HCT116 (cell line): ENCODE results near the gene SNAP47.

Source experiments
- CEBPB ChIP-seq: IDR thresholded peaks from 2 replicates; pipeline ENCODE4 v1.6.1; 2012; ENCODE audit warnings: low read depth
- CTCF ChIP-seq, 3 experiments: fragments of 200-600 bp in 1 of 3; sonication (generic) in 1 of 3; IDR thresholded peaks in 2 of 3; conservative IDR thresholded peaks in 1 of 3; 2 replicates each; pipeline ENCODE4 v1.5.1; 2012 to 2017; ENCODE audit warnings: low read depth in 2 of 3, low read length in 2 of 3, antibody characterized with exemption in 1 of 3, borderline replicate concordance in 1 of 3, control low read depth in 1 of 3, mild to moderate bottlenecking in 1 of 3, mixed read lengths in 1 of 3, mixed run types in 1 of 3, moderate library complexity in 1 of 3; ENCODE audit not compliant: insufficient read depth in 1 of 3
- ELF1 ChIP-seq: IDR thresholded peaks from 2 replicates; pipeline ENCODE4 v1.6.1; 2012; ENCODE audit warnings: low read depth, borderline replicate concordance
- EZH2 ChIP-seq: fragments of 200-600 bp; sonication (generic); IDR thresholded peaks from 2 replicates; pipeline ENCODE4 v1.6.1; 2017; ENCODE audit warnings: antibody characterized with exemption, mixed run types
- EZH2phosphoT487 ChIP-seq: fragments of 200-600 bp; IDR thresholded peaks from 2 replicates; pipeline ENCODE4 v1.6.1; 2018; ENCODE audit warnings: antibody characterized with exemption, borderline replicate concordance
- POLR2A ChIP-seq: IDR thresholded peaks from 2 replicates; pipeline ENCODE4 v1.7.0; 2011; ENCODE audit warnings: borderline replicate concordance; ENCODE audit not compliant: insufficient read depth, insufficient read length; ENCODE audit errors: extremely low read depth
- RAD21 ChIP-seq: IDR thresholded peaks from 2 replicates; pipeline ENCODE4 v1.6.1; 2012; ENCODE audit warnings: low read depth, mild to moderate bottlenecking
- SP1 ChIP-seq: IDR thresholded peaks from 2 replicates; pipeline ENCODE4 v1.6.1; 2012; ENCODE audit warnings: low read depth
- ZNF274 ChIP-seq: fragments of 200-500 bp; sonication (Bioruptor generic); IDR thresholded peaks from 2 replicates; pipeline ENCODE4 v1.6.1; 2014; ENCODE audit warnings: mild to moderate bottlenecking, low read depth, low read length, inconsistent platforms
- TF ChIP-seq, protein P1 (sequence below): IDR thresholded peaks from 2 replicates; pipeline ENCODE4 v1.6.1; 2012; ENCODE audit warnings: low read depth
- TF ChIP-seq, protein P2 (sequence below): IDR thresholded peaks from 2 replicates; pipeline ENCODE4 v1.6.1; 2011; ENCODE audit warnings: mild to moderate bottlenecking, low read length, moderate library complexity; ENCODE audit not compliant: insufficient replicate concordance; ENCODE audit errors: extremely low read depth

DNA sequence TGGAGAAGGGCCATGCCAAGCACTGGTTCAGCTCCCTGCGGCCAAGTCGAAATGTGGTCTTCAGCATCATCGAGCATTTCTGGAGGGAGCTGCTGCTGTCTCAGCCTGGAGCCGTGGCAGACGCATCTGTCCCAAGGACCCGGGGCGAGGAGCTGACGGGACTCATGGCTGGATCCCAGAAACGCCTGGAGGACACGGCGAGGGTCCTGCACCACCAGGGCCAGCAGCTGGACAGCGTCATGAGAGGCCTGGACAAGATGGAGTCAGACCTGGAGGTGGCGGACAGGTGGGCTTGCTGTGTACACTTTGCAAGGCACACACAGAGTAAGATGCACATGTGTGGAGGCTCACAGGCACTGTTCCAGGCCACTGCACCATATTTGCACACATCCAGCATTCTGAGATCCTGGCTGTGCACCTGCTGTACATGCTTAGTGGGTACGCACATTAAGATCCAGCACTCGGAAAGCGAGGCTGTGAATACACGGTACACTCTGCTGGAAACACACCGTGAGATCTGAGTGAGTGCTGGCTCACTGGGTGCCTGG lies 12.8 kb downstream of the SNAP47 start:
- TF ChIP-seq ZNF274 (no peak), EZH2 (no peak), EZH2phosphoT487 (no peak), SP1 (no peak), RAD21 (no peak), POLR2A (no peak), CTCF (IDR thresholded peaks at IDR 0.05 in 2 of 3, conservative IDR thresholded peaks at IDR 0.05 in 1 of 3; ENCODE audit: borderline replicate concordance in 1 of 3, insufficient read depth in 1 of 3, low read depth in 2 of 3, low read length in 2 of 3) (no peak), CEBPB (no peak), ELF1 (no peak)
- TF ChIP-seq, protein P1, sequence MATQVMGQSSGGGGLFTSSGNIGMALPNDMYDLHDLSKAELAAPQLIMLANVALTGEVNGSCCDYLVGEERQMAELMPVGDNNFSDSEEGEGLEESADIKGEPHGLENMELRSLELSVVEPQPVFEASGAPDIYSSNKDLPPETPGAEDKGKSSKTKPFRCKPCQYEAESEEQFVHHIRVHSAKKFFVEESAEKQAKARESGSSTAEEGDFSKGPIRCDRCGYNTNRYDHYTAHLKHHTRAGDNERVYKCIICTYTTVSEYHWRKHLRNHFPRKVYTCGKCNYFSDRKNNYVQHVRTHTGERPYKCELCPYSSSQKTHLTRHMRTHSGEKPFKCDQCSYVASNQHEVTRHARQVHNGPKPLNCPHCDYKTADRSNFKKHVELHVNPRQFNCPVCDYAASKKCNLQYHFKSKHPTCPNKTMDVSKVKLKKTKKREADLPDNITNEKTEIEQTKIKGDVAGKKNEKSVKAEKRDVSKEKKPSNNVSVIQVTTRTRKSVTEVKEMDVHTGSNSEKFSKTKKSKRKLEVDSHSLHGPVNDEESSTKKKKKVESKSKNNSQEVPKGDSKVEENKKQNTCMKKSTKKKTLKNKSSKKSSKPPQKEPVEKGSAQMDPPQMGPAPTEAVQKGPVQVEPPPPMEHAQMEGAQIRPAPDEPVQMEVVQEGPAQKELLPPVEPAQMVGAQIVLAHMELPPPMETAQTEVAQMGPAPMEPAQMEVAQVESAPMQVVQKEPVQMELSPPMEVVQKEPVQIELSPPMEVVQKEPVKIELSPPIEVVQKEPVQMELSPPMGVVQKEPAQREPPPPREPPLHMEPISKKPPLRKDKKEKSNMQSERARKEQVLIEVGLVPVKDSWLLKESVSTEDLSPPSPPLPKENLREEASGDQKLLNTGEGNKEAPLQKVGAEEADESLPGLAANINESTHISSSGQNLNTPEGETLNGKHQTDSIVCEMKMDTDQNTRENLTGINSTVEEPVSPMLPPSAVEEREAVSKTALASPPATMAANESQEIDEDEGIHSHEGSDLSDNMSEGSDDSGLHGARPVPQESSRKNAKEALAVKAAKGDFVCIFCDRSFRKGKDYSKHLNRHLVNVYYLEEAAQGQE = no peak
- TF ChIP-seq, protein P2, sequence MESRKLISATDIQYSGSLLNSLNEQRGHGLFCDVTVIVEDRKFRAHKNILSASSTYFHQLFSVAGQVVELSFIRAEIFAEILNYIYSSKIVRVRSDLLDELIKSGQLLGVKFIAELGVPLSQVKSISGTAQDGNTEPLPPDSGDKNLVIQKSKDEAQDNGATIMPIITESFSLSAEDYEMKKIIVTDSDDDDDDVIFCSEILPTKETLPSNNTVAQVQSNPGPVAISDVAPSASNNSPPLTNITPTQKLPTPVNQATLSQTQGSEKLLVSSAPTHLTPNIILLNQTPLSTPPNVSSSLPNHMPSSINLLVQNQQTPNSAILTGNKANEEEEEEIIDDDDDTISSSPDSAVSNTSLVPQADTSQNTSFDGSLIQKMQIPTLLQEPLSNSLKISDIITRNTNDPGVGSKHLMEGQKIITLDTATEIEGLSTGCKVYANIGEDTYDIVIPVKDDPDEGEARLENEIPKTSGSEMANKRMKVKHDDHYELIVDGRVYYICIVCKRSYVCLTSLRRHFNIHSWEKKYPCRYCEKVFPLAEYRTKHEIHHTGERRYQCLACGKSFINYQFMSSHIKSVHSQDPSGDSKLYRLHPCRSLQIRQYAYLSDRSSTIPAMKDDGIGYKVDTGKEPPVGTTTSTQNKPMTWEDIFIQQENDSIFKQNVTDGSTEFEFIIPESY = no peak
